Retina (tissue), 1 donor: ENCODE data around the gene CNN2.

Experiments used
- DNase-seq: peaks from one replicate; pipeline ENCODE4 v3.0.0-alpha.2; 2016

Gene CNN2

DNA sequence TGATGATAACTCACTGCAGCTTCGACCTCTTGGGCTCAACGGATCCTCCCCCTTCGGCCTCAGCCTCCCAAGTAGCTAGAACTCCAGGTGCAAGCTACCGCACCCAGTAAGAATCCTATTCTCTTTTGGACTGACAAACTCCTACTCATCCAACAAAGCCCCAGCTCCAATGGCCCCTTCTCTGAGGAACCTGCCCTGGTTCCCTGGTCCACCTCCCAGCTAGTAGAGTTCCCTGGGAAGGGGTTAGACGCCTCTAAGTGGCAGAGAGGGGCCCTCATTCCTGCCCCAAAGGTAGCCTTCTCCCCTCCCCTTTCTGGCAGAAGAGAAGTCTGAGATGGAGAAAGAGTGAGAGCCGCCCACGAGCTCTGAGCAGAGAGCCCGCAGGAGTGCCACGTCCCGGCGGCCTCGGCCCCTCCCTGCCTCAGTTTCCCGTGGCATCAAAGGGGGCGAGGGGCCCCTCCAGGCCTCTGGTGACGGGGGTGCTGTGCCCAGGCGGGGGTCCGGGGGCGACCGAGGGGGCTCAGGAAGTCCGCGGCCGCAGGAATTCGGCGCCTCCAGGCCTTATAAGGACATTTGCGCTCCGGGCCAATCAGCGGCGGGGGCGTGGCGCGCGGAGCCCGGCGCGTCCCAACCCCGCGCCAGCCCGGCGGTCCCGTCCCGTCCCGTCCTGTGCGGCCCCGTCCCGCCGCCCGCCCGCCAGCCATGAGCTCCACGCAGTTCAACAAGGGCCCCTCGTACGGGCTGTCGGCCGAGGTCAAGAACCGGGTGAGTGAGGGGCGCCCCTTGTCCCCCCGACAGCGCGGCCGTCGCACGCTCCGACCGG is at the start of gene CNN2:
TSS of gene CNN2 (plus strand) at position 649 of the 823 bp plus-strand sequence. CDS start at position 703, 54 bp downstream.
- DNase-seq, result peak; percentile 43

DNA sequence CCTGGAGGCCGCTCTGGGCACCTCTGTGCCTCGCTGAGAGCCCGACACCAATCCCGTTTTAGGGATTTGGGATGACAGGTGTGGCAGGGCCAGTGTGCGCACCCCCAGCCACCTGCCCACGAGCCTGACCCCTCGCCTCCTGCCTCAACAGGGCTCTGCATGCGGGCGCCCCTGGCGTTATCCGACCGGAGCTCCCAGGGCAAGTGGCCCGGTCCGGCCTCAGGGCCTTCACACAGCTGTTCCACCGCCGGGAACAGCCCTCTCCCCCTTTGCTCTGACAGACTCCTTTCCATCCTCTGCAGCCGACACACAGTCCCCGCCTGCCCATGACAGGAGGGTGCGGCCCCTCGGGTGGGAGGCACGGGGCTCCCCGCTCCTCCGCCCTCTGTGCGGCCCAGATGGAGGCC is 49.3 kb upstream of the CNN2 start:
- no peak for DNase-seq

DNA sequence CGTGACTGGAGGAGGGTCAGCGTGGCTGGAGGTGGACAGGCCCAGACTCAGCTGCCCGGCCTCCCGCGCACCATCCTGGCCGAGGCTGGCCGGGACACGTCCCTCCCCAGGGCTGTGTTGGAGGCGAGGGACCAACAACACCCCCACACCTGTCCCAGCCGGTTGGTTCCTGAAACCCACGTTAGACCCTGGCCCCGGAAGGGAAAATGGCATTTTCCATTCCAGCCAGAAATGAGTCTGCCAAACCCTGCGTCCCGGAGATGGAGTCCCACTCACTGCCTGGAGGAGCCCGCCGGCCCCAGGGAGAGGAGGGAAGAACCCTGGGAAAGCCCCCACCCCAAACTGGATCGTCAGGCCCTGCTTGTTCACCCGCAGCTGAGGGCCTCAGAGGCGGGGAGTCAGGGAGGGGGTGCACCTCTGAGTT is 47.1 kb upstream of the CNN2 start:
- DNase-seq, result no peak

DNA sequence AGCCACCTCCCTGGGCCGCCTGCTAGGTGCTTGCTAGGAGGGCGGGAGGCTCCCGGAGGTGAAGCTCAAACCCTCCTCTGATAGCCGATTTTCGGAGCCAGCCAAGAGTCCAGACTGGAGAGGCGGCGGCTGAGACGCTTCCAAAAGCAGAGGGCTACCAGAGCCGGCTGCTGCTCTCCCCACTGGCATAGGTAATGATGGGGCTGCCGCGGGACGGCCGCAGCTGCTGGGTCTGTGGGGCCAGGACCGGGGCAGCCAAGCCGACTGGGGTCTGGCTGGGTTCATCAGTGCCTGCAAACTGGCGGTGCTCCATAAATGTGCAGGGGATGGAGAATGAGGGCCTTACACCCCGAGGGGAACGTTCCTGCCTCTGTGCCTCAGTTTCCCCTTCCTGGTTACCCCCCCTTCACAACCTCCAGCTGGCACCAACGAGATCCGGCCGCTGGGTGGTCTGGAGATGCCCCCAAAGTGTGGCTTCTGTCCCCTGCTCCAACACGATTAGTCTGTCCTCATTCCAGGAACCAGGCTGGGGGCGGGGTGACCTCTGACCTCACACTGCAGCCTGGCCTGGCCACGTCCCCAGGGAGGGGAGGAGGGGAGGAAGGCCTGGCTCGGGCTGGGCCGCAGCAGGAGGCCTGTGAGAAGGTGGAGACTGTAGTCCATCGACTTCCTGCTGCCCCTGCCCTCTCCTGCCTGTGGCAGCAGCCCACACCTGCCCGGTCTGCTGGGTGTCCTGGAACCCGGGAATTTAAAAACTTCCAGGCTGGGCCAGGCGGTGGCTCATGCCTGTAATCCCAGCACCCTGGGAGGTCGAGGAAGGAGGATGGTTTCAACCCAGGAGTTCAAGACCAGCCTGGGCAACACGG is 46.0 kb upstream of the CNN2 start:
- peak; percentile 42 for DNase-seq

DNA sequence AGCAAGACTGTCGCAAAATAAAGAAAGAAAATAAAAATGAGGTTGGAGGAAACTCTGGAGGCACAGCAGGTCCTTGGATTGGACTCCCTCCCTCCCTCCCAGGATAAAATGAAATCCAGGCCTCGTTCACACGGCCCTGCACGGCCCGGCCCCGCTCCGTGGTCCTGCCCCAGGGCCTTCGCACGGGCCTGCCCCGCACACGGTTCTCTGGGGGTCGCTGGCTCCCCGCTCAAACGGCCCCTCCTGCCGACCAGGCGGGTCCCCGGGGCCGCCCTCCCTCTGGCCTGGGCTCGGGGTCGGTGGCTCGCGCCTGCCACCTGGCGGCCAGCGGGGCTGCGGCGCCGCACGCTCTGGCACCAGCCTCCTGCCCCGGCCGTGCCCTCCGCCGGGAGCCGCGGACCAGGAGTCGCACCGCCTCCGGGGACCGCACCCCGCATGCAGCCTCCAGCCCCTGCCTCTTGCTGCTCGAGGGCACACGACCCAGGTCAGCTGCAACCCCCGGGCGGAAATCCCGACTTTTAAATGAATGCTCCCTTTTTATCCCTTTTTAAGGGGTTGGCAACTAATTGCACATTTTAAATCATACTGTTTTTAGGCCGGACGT is 43.7 kb upstream of the CNN2 start:
- peak; percentile 89 for DNase-seq

DNA sequence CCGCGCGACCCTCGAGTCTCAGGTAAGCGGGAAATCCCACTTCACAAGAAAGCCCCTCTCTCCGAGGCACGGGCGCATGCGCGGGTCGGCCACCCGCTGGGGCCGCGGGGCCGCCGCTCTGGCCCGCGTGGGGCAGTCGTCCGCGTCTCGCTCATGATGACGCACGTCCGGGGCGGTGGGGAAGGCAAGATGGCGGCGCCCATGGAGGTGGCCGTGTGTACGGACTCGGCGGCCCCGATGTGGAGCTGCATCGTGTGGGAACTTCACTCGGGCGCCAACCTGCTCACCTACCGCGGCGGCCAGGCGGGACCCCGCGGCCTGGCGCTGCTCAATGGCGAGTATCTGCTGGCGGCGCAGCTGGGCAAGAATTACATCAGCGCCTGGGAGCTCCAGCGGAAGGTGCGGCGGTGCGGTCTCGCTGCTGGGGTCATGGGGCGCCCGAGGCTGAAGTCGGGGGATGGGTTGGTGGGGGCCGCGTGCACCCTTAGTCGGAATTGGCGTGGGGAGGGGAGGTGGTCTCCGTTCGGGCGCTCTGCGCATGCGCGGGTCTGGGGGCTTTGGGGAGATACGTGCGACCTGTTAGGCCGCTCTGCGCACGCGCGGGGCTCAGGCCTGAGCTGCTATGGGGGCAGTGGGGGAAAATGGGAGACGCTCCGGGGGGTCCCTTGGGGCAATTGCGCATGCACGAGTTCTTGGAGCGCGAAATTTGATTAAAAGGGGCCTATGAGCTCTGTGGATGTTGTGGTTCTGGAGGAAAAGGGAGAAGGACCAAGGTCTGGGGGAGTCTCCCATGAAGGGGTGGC is 42.0 kb upstream of the CNN2 start, which contains the start of gene WDR18:
TSS of gene WDR18 (plus strand) at position 181 of the 803 bp plus-strand sequence. CDS start at position 190, 9 bp downstream.
- DNase-seq, result peak; percentile 96

DNA sequence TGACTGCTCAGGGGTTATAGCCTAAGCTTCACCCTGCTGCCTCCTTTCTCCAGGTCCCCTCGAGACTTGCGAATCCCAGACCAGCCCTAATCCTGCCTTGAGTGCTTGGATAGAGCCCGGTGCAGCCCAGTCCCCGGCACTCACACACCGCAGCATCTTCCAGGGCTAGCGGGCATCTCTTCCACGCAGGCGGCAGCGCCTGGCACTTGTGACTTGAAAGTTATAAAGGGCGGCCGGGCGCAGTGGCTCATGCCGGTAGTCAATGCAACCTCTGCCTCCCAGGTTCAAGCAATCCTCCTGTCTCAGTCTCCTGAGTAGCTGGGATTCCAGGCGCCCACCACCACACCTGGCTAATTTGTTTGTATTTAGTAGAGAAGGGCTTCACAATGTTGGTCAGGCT is 40.3 kb upstream of the CNN2 start:
- no peak for DNase-seq

DNA sequence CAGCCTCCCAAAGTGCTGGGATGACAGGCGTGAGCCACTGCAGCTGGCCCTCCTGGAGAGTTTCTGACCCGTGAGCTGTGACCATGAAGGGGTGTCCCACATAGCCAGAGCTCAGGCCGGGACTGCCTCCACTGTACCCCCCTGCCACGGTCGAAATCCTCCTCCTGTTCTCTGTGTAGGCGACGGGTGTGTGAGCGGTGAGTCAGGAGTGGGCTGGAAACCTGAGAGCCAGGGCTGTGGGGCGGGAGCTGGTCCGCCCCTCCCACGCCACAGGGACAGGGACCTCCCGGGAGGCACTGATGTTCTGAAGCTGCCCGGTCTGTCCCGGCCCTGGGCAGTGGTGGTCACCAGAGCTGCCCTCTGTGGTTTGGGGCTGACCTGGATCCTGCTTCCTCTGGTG is 38.3 kb upstream of the CNN2 start:
- no peak for DNase-seq

DNA sequence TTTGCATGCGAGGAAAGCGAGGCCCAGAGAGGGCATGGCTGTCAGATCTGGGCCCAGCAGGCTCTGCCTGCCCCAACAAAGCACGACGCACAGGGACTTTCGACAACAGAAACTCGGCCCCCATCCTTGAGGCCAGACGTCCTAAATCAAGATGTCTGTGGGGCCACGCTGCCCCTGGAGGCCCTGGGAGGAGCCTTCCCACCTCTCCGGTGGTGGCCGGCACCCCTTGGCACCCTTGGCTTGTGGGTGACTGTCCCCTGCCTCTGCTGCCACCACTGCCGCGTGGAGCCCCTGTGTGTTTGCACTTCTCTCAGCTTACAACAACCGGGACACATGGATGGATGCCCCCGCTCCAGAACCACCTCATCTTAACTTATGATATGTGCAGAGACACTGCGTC is 37.9 kb upstream of the CNN2 start:
- DNase-seq, result no peak

DNA sequence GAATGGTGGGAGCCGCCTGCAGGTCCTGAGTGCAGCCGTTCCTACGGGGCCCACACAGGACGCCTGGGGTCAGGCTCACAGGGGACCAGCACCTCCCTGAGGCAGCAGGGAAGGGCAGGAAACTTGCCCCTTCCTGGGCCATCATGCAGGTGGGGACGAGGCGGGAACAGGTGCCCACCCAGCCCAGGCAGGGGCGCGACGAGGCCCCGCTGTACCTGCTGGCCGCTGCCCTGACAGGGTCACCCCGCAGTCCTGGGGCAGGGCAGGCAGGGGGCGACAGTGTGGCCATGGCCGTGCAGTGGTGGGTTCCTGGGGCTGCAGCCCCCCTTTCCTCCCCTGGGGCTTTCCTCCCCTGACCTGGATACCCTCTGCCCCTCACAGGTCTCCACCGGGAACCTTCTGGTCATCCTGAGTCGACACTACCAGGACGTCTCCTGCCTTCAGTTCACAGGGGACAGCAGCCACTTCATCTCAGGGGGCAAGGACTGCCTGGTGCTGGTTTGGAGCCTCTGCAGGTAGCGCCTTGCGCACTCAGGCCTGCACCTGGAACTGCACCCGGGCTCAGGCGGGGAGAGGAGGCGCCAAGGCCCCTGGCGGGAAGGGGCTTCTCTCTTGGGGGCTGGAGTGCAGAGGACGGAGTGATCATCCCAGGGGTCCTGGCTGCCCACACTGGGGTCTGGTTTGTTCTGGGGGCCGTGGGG is 36.9 kb upstream of the CNN2 start:
- DNase-seq, result no peak

DNA sequence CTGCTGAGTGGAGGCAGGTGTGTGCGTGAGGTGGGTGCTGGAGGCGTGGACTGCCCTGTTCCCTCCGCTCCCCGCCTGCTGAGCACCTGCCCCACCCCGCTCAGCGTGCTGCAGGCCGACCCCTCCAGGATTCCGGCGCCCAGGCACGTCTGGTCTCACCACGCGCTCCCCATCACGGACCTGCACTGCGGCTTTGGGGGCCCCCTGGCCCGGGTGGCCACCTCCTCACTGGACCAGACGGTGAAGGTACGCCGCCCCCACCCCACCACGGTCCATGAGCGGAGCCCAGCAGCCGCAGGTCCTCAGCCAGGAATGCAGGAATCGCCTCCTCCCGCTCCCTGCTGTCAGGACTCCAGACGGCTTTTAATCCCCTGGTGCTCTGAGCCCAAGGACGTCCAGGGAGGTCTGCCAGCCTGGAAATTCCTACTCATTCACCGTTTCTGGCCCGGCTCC is 36.3 kb upstream of the CNN2 start:
- DNase-seq, result no peak

DNA sequence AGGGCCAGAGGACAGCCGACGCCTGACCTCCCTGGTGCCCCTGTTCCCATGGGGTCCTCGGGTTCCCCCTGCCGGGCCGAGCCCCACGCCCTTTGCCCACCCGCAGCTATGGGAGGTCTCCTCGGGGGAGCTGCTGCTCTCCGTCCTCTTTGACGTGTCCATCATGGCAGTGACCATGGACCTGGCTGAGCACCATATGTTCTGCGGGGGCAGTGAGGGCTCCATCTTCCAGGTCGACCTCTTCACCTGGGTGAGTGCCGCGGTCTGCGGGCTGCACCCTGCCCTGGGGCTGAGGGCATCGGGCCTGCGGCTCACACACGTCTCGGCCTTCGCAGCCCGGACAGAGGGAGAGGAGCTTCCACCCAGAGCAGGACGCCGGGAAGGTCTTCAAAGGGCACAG is 35.7 kb upstream of the CNN2 start:
- no peak for DNase-seq

DNA sequence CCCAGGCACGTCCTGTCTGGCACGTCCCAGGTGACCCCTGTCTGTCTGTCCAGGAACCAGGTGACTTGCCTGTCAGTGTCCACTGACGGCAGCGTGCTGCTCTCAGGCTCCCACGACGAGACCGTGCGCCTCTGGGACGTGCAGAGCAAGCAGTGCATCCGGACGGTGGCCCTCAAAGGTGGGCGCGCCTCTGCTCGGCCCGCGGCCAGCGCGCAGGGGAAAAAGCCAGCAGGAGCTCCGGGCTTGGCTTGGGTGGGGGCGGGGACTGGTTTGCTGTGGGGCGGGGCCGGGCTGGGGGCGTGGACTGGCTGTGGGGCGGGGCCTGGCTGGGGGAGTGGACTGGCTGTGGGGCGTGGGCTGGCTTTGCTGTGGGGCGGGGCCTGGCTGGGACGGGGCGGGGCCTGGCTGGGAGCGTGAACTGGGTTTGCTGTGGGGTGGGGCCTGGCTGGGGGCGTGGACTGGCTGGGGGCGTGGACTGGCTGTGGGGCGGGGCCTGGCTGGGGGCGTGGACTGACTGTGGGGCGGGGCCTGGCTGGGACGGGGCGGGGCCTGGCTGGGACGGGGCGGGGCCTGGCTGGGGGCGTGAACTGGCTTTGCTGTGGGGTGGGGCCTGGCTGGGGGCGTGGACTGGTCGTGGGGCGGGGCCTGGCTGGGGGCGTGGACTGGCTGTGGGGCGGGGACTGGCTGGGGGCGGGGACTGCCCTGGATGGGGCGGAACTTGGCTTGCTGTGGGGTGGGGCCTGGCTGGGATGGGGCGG is 35.1 kb upstream of the CNN2 start:
- no peak for DNase-seq

DNA sequence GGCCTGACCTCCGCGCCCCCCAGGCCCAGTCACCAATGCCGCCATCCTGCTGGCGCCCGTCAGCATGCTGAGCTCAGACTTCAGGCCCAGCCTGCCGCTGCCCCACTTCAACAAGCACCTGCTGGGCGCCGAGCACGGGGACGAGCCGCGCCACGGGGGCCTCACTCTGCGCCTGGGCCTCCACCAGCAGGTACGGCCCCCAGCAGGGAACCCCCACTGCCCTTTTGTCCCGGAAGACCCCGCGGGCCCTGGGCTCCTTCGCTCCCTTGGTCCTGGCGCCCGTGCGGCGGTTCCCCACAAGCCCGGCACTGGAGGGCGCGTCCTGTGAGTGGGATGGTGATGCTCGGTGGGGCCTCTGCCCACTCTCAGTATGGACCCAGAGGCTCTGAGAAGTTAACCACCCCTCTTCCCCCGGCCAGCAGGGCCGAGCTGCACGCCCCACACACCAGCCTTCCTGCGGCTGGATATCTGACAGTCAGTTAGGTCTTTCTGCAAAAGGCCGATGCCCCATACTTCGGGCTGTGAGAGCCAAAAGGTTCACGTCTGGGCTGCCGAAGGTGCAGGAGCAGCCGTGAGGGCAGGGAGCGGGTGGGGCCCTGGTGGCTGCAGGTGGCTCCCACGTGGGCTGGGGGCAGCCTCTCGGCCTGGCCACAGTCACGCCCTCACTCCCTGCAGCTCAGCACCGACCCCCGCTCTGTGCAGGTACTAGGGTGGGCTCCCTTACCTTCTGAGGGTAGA is 34.3 kb upstream of the CNN2 start:
- DNase-seq, result no peak

DNA sequence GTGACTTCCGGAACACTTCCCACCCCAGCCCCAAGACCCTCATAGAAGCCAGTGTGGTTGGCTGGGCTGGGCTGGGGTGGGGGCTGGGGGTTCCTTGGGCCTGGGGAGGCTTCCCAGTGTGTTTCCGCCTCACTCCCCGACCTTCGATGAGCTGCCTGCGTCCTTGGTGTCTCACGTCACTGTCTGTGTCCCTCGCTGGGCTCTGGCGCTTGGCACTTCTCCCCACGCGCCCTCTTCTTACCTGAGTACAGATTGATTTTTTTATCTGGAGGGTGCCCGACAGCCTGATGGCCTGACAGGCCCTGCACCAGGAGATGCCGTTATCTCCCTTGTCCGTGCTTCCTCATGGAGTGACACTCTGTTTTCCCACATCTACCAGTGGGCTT is 33.7 kb upstream of the CNN2 start:
- no peak for DNase-seq

DNA sequence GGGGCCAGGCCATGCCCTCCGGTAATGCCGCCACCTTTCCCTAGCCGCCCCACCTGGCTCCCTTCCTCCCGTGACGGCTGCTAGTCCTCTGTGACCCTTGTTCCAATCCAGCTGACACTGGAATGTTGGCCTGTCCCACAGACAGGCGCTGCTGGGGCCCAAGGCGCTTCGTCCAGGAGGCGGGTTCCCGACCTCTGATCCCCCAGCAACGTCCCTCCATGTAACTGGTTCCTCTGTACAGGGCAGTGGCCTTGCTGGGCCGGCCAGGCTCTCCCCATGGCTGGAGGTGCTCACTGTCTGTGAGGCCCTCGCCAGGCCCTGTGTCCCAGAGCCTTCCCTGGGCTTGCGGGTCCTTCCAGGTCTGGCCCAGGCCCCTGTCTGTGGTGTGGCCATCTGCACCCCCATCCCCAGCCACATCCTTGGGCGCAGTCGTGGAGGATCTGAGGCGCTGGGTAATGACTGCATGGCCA is 33.0 kb upstream of the CNN2 start:
- DNase-seq, result no peak

DNA sequence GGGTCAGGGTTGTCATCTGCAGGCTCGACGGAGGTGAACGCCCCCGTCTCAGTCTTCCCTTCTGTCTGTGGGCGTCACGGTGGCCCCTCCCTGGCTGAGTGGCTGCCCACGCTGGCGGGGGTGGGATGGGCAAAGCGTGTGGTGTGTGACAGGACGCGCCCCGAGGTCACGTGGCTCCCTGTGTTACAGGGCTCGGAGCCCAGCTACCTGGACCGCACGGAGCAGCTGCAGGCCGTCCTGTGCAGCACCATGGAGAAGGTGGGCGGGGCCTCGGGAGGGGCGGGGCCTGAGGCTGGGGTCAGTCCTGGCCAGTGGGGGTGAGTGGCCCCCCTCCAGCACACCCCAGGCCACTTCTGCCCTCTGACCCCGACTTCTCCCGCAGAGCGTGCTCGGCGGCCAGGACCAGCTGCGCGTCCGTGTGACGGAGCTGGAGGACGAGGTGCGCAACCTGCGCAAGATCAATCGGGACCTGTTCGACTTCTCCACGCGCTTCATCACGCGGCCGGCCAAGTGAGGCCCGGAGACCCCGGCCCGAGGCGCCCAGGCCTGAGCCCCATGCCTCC is 32.5 kb upstream of the CNN2 start:
- DNase-seq, result no peak

DNA sequence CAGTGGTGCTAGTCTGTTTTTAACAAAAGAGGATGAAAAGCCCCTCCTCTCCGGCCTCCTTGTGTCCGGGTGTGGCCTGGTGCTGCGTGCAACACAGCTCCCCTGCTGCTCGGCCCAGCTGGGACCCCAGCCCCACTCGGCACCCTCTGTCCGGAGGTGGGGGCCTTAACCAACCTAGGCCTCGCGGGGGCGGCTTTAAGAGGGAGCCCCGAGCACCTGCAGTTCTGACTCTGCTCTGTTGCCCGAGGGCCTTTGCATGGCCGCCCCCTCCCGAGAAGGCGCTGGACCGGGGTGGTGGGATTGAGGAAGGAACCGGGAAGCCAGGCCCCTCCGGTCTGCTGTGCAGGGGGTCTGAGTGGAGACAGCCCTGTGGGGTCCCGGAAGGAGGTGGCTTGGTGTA is 31.9 kb upstream of the CNN2 start:
- DNase-seq, result no peak

DNA sequence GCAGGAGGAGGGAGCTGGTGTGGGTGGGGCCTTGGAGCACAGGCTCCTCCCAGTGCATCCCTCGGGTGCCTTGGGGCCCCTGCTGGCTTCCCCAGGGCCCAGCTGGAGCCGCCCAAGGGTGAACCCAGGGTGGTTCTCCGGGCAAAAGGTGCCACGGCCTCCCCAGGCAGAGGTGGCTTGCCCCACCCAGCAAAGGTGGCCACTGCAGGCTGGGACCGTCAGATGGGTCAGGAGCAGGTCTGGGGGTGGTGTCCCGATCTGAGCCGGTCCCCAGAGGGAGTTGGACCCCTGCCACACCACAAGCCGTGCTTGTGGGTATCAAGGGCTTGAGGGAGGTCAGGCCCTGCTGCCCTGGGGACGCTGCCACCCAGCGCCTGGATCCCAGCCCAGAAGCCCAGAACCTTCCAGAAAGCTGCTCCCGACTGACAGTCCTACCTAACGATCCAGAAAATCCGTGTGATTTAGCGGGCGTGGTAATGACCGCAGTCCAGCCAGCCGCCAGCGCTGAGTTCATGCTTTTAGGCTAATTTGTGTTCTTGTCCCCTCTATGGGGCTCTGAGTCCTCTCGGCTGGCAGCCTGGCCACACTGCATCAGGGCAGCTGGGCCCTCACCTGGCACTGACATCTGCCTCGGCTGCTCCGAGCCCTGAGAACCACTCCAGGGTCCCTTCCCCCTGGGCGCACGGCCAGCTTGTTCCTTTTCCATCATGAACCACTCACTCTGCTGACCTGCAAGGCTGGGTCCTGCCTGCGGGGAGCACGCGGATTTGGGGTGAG is 31.2 kb upstream of the CNN2 start:
- DNase-seq, result no peak
